Mammary epithelial cell (primary cell): Measurements from ENCODE around the gene HGD.

Experiments used
- EZH2 ChIP-seq: IDR thresholded peaks from 2 replicates; pipeline ENCODE4 v1.6.1; 2012; ENCODE audit warnings: low read length, inconsistent platforms, borderline replicate concordance
- TF ChIP-seq, protein P1 (sequence below), 2 donors: IDR thresholded peaks in 1 of 2; conservative IDR thresholded peaks in 1 of 2; 2 replicates each; pipeline ENCODE4 v1.5.1; 2011 to 2012; ENCODE audit warnings: inconsistent platforms in 2 of 2, low read length in 2 of 2, mild to moderate bottlenecking in 2 of 2, control low read depth in 1 of 2, low read depth in 1 of 2; ENCODE audit not compliant: insufficient read depth in 1 of 2; ENCODE audit errors: extremely low read depth in 1 of 2

DNA sequence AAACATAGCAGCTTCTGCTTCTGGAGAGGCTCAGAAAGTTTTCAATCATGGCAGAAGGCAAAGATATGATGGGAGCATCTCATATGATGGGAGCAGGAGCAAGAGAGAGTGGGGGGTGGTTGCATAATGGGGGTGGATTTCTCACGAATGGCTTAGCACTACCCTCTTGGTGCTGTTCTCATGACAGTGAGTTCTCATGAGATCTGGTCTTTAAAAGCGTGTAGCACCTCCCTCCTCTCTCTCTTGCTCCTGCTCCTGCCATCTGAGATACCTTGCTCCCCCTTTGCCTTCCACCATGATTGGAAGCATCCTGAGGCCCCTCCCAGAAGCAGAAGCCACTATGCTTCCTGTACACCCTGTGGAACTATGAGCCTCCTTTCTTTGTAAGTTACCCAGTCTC lies 22.2 kb downstream of the HGD start:
- no peak for TF ChIP-seq EZH2
- TF ChIP-seq, protein P1, sequence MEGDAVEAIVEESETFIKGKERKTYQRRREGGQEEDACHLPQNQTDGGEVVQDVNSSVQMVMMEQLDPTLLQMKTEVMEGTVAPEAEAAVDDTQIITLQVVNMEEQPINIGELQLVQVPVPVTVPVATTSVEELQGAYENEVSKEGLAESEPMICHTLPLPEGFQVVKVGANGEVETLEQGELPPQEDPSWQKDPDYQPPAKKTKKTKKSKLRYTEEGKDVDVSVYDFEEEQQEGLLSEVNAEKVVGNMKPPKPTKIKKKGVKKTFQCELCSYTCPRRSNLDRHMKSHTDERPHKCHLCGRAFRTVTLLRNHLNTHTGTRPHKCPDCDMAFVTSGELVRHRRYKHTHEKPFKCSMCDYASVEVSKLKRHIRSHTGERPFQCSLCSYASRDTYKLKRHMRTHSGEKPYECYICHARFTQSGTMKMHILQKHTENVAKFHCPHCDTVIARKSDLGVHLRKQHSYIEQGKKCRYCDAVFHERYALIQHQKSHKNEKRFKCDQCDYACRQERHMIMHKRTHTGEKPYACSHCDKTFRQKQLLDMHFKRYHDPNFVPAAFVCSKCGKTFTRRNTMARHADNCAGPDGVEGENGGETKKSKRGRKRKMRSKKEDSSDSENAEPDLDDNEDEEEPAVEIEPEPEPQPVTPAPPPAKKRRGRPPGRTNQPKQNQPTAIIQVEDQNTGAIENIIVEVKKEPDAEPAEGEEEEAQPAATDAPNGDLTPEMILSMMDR (conservative IDR thresholded peaks at IDR 0.05 in 1 of 2, IDR thresholded peaks at IDR 0.05 in 1 of 2; ENCODE audit: extremely low read depth in 1 of 2, insufficient read depth in 1 of 2, low read depth in 1 of 2, low read length in 2 of 2), result no peak
